Stimulated activated naive CD4-positive, alpha-beta T cell (primary cell): Measurements from ENCODE around the gene C1orf216.
A peak's percentile ranks its signal among the peaks of the same experiment; 100 is the strongest.
"Not testable (repeated sequence)": the region's sequence is repeated elsewhere in the genome, so short reads cannot be mapped to it uniquely, and the experiment has no call there.

Experiments
- DNase-seq, 6 experiments: peaks; one replicate each; lab custom pipeline; 2025; lab: John Stamatoyannopoulos, UW

The C1orf216 gene, protein sequence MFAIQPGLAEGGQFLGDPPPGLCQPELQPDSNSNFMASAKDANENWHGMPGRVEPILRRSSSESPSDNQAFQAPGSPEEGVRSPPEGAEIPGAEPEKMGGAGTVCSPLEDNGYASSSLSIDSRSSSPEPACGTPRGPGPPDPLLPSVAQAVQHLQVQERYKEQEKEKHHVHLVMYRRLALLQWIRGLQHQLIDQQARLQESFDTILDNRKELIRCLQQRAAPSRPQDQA

DNA sequence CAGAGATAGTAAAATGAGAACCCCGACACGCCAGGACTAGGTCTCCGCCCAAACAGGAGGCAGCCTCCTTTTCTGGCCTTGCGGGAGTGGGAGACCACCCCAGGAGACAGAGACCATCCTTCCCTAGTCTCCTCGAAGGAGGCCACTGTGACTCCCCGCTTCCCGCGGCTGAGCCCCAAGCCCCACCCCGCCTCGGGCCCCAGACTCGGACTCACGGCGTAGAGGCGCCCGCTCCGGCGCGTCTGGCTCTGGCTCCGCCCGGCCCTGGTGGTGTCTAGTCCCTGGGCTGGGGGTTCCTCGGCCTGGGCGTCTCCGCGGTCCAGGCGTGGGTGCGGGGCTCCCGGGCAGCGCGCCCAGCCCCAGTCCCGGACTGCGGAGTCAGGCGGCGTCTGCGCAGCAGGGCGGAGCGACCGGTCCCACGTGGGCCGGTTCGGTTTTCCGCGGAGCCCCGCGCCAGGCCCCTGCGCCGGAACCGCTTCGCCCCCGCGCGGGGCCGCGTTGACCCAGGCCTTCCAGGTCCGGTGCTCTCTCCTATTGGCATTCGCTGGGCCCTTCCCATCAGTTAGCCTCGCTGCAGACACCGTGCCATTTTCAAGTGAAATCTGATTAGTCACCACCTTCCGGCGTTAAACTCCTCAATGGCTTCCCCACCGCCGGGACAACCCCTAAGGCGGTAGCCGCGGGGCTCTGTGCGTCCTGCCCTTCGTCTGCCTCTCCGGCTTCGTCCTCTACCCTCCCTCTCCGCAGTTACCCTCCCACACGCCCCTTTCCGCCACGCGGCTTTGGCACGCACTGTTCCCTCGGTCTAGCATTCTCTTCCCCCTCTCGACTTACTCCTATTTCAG lies at the start of gene C1orf216:
Gene C1orf216, minus strand, starts transcription at position 393 of the 845 bp plus-strand sequence. CDS start 2,563 bp downstream, outside the sequence.
- DNase-seq: peak; percentile 24 to 67 (median 41)

DNA sequence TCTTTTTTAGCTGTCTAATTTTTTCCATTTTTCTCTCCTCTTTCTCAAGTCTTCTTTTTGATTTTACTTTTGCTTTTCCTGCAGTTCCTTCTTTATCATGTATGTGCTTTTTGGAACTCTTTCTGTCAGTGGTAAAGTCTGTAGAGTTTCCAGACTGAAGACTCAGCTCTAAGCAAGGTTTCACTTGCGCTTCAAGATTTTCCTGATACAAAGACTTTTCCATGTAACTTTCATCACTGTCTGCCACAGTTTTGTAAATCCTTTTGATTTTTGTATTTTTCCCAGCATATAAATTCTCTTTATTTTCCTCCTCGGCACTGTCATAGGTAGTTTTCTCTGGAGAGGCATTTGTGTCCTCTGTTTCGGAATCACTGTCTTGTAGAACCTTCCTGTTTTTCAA lies 45.6 kb upstream of the C1orf216 start:
- no peak for DNase-seq

DNA sequence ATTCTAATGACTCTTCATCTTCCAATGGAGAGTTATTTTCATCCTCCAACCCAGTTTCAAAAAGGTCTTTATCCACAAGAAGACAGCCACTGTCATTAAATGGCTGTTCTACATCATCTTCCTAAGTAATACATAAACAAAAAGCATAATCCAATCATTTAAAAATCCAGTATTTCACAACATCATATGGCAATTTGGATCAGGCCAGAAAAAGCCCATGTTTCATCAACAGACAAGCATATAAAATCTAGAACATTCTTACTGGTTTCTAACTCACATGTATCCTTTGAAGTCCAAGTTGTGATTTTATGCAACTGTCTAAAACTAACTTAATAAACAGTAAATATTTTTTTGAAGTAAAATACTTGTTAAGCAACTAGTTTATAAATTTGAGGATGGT lies 44.5 kb upstream of the C1orf216 start:
- DNase-seq: no peak

DNA sequence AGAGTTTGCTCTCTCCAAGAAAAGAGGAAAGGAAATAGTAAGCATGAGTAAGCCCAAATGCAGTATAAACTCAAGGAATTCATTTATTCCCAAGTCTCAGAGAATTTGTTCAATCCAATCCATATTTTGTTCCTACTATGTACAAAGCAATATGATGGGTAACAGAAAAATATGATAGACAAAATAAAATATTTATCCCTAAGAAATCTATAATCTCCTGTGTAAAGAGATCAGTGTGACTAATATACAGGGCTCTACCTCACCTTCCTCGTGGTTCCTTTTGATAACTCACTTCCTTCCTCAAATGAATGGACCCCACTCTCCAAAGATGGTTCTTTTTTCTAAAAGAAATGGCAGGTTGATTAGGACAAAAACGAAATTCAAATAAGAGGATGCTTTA lies 43.5 kb upstream of the C1orf216 start:
- DNase-seq: no peak

DNA sequence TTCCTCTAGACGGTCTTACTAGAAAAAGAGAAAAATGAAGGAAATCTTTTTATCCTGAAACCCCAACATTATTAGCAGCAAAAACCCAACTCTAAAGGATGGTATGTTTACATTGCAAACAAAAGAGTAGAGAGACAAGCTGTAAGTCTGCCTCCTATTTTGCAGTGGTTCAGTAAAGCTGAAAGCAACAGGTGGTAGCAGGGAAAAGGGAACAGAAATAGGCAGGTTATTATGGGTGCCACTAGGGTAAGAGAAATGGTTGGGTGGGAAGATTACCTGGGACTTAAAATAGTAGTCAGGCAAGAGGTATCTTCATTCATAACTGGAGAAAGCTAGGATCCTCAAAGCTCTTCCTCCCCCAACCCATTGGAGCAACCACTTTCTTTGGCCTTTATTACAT lies 37.4 kb upstream of the C1orf216 start:
- no peak for DNase-seq

GRCh38 chr1:35753626-35754260 lies 35.1 kb upstream of the C1orf216 start:
- DNase-seq: no peak

GRCh38 chr1:35748326-35748725 lies 29.6 kb upstream of the C1orf216 start:
- no peak for DNase-seq

- no peak for DNase-seq
Observed at GRCh38 chr1:35745124-35745730, 26.5 kb upstream of the C1orf216 start.

- DNase-seq: no peak
Observed at GRCh38 chr1:35737120-35737519, 18.4 kb upstream of the C1orf216 start.

DNA sequence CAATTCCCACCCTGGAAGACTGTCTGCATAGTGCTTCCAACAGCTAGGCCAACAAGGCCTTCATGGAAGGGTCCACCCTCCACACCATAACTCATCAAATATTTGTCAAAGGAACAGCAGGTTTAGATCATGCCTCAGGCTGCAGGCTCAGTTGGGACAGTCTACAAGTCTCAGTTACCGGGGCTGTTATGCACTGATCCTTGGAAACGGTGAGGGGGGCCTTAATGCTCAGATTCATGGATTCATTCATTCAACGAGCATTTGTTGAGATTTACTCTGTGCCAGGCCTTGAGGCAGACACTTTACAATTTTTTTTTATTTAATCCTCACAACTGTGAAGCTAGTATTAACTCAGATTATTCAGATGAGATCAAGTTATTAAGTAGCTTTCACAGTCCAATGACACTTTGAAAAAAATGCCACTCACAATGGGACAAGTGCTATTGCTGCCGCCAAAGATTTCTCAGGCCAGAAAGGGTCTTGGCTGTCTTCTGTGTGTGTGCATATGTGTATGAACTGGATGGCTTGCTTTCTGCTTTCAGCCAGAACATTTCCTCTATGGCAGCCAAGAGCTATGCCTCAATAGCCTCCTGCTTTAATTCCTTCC lies 8.9 kb upstream of the C1orf216 start:
- no peak for DNase-seq

- peak; percentile 11 to 50 (median 28) for DNase-seq
Observed at GRCh38 chr1:35726450-35727433, 8.1 kb upstream of the C1orf216 start.

DNA sequence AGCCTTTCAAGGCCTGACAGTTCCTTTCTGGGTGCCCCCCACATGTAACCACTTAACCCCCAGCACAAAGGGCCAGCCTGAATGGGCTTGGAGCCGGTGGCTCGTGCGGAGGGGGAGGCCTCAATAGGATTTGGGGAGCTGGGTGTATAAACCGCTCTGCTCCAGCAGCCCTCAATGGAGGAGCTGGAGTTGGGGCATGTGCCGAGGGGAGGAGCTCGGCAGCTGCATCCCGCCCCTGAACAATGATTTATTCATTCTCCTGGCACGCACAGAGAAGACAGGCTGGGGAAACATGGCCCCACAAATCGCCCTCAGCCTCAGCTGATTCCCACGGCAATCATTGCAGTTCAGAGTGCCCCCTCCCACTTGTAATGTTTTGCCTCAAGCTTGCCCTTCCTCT lies 6.9 kb upstream of the C1orf216 start:
- no peak for DNase-seq

GRCh38 chr1:35717911-35718476 lies 690 bp downstream of the C1orf216 start:
- no peak for DNase-seq

DNA sequence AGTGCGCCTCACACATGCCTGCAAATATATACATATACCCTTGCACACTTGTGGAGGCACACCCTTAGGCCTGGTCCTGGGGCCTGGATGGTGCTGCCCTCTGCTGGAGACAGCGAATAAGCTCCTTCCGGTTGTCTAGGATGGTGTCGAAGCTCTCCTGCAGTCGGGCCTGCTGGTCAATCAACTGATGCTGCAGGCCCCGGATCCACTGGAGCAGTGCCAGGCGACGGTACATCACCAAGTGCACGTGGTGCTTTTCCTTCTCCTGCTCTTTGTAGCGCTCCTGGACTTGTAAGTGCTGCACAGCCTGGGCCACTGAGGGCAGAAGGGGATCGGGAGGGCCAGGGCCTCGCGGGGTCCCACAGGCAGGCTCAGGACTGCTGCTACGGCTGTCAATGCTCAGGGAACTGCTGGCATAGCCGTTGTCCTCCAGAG lies 3.1 kb downstream of the C1orf216 start:
- DNase-seq: peak; percentile 44 to 70 (median 51)

GRCh38 chr1:35714921-35715567 lies 3.6 kb downstream of the C1orf216 start:
- DNase-seq: no peak

DNA sequence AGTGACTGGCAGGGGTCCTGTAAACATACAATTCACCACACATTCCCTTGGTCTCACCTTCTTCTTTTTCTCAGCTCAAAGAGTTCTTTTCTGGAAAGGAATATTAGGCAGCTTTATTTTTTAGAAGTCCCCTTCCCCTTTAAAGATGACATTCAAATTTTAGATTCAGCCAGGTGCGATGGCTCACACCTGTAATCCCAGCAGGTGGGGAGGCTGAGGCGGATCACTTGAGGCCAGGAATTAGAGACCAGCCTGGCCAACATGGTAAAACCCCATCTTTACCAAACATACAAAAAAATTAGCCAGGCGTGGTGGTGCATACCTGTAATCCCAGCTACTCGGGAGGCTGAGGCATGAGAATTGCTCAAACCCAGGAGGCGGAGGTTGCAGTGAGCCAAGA lies 7.6 kb downstream of the C1orf216 start:
- not testable (repeated sequence) for DNase-seq

- DNase-seq: no peak
Observed at GRCh38 chr1:35708952-35709351, 9.7 kb downstream of the C1orf216 start.

GRCh38 chr1:35708441-35708921 lies 10.2 kb downstream of the C1orf216 start:
- no peak for DNase-seq

GRCh38 chr1:35707601-35708440 lies 10.9 kb downstream of the C1orf216 start:
- peak in 3 of 6 experiments; percentile 2 to 18 (median 16) for DNase-seq
